GM18526 (cell line): ENCODE results near the gene PLEKHF1.

Source experiments
- POLR2A ChIP-seq: IDR thresholded peaks from 3 replicates; pipeline ENCODE4 v1.6.1; 2011; ENCODE audit not compliant: insufficient read length; ENCODE audit errors: extremely low read depth

The PLEKHF1 gene

GRCh38 chr19:29668746-29669609 is 3.7 kb downstream of the PLEKHF1 start:
- no peak for TF ChIP-seq POLR2A

DNA sequence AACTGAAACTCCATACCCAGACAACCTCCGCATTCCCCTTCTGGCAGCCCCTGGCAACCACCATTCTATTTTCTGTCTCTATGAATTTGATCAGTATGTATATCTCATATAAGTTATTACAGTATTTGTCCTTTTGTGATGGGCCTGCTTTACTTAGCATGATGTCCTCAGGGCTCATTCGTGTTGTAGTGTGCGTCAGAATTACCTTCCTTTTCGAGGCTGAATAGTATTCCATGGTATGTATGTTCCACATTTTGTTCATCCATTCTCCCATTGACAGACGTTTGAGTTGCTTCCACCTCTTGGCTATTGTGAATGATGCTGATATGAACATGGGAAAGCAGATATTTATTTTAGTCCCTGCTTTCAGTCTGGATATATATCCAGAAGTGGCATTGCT is 5.0 kb downstream of the PLEKHF1 start:
- no peak for TF ChIP-seq POLR2A

DNA sequence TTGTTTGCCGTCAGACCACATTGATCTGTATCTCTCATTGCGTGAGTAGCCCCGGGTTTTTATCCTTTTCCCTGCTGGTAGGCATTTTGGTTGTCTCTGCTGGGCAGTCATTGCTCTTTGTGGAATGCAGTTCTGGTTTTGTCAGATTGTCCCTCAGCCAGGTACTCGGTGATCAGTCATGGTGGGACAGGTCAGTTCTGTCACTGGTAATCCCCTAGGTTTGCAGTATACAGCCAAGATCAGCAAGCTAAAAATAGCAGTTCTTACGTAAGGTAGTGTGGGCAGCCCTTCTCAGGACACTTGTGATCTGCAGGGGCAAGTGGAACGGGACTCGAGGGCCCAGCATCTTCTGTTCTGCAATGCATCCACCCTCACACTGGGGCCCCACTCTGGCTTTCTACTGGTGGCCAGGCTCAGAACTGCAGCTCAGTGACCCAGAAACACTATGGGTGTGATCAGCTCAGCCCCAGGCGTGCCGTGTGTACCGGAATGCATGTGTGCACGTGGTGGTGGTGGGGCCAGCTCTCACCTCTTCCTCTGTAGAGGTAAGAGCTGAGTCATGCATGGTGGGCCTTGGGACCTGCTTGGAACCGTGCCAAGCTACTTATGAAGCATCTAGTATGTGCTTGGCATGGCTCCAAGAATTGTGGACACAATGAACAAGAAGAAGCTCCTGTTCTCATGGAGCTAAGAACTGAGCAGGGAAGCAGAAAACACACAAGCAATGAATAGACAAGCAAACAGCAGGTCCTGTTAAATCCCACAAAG is 6.3 kb downstream of the PLEKHF1 start:
- peak; percentile 19 for TF ChIP-seq POLR2A

DNA sequence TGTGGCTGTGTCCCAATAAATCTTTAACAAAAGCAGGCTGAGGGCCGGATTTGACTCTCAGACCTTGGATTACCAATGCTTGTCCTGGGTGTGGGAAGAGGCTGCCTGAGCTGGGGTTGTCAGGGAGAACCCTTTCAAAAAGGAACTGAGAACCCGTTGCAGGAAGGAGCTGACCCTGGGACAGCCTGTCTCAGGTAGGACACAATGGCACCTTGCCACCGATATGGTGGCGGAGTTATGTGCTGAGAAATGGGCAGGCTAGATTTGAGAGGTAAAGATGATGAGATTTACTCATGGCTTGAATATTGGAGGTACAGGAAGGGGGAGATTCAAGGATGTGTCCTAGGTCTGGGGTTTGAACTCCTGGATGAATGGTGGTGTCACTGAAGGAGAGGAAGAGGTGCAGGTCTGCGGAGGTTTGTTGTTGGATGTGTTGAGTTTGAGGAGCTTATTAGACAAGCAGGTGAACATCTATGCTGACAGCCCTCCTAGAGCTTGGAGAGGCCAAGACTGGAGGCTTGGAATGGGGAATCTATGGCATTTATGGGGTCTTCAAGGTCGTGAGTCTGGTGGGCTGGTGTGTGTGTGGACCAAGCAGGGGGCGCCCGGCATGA is 7.2 kb downstream of the PLEKHF1 start:
- TF ChIP-seq POLR2A = no peak

DNA sequence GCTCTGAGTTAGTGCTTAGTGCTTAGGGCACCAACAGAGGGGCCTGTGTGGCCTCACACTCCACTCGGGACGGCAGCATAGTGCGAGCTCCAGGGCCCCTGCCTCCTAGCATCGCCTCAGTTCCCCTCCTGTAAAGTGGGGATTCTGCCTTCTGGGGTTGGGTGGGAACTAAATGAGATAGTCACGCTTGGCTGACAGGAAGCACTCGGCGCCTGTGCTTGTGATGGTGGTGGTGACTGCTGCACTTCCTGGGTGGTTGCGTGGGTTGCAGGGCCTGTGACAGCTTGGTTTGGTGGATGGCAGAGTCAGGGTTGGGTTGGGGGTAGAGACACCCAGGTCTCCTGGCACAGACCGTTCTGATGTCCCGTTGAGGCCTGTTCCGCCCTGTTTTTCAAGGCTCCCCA is 7.7 kb downstream of the PLEKHF1 start:
- no peak for TF ChIP-seq POLR2A

DNA sequence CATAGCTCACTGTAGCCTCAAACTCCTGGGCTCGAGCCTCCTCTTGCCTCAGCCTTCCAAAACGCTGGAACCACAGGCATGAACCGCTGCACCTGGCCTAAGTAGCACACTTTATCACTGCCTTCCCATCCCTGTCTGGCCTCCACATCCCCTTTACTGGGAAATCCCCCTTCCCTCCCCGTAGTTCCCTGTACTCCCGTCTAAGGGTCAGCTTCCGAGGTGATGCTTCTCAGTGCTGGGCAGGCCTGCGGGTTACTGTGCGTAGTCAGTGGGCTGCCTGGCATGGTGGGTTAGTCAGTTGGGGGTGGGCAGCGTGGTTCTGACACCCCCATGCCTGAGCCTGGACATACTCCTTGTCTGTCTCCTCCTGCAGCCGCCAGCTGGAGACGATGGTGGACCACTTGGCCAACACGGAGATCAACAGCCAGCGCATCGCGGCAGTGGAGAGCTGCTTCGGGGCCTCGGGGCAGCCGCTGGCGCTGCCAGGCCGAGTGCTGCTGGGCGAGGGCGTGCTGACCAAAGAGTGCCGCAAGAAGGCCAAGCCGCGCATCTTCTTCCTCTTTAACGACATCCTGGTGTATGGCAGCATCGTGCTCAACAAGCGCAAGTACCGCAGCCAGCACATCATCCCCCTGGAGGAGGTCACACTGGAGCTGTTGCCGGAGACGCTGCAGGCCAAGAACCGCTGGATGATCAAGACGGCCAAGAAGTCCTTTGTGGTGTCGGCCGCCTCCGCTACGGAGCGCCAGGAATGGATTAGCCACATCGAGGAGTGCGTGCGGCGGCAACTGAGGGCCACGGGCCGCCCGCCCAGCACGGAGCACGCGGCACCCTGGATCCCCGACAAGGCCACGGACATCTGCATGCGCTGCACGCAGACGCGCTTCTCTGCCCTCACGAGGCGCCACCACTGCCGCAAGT is 8.4 kb downstream of the PLEKHF1 start:
- TF ChIP-seq POLR2A = no peak

DNA sequence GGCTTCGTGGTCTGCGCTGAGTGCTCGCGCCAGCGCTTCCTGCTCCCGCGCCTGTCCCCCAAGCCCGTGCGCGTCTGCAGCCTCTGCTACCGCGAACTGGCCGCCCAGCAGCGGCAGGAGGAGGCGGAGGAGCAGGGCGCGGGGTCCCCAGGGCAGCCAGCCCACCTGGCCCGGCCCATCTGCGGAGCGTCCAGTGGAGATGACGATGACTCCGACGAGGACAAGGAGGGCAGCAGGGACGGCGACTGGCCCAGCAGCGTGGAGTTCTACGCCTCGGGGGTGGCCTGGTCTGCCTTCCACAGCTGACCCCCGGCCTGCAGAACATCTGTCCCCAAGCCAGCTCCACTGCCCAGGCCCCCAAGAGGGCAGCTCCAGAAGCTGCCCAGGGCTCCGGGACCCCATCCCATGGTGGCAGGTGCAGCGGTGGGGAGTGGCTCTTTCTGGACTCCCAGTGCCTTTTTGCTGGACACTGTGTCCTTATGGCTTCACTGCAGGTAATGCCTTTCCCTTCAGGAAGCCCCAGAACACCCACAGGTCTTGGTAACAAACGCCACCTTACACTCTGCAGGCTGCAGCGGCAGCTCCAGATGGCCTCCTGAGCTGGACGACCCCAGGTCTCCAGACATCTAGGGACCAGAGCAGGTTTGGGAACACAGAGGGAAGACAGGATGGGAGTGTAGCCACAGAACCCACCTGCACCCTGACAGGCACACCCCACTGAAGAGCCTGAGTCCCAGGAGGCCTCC is 9.3 kb downstream of the PLEKHF1 start:
- no peak for TF ChIP-seq POLR2A

- TF ChIP-seq POLR2A = no peak
These were observed 9.9 kb downstream of the PLEKHF1 start for GRCh38 chr19:29675120-29675649.

DNA sequence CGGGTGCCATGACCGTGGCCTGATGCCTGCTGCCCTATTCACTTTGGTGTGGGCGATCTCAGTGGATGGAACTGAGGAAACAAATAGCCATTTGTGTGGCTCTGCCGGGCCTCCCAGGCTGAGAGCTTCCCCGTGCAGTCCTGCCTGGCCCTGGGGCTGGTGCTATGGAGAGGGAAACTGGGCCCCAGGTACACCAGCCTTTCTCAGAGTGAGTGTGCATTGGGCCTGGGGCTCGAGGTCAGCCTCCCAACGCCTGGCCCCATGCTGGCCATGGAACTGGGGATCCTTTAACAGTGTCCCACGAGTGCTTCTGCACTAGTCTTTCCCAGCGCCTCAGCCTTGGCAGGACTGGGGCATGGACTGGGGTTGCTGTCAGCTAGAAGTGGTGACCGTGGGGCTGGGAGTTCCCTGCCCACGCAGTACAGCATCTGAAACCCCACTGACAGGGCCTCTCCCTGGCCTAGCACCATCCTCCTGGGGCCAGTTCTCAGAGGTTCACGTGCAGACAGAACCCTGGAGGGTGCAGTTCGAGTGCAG is 10.5 kb downstream of the PLEKHF1 start:
- no peak for TF ChIP-seq POLR2A

GRCh38 chr19:29676586-29676985 is 11.3 kb downstream of the PLEKHF1 start:
- TF ChIP-seq POLR2A = no peak

DNA sequence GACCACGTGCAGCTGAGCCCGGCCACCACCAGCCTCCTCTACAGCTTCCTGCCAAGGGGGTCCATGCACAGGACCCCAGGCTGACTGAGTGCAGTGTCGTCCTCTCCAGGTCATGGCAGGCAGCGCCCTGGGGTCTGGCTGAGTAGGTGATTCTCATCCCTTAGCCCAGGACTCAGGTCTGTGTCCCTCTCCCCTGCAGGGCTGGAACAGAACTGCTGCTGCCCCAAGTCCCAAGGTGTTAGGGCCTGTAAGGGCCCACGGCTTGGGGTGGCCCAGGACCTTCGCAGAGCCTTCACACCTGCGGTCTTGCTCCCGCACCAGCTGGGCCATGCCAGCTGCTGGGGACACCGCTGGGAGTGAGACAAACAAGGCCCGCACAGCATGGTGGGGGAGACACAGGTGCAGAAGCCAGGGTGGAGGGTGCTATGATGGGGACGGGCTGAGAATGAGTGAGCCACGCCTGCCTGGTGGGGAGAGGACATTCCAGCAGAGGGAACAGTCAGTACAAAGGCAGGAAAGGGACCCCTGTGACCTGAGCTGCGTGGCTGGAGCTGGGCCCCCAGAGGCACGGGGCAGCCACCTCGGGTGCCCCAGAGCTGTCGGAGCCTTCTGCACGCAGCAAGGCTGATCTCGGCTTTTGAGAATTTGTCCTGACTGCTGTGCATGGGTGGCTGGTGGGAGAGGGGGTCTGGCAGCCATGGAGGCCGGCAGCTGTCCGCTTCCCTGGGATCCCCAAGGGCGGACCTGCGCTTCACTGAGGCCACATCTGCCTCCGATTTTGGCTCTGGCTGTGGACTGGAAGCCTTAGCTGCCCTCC is 11.9 kb downstream of the PLEKHF1 start:
- TF ChIP-seq POLR2A = no peak

GRCh38 chr19:29678484-29679106 is 13.3 kb downstream of the PLEKHF1 start:
- TF ChIP-seq POLR2A = no peak

- TF ChIP-seq POLR2A = no peak
These were observed 14.4 kb downstream of the PLEKHF1 start for GRCh38 chr19:29679598-29680210.
